ENCODE measurements around the gene TLR10. TPM values are rescaled to one million over a fixed set of nuclear protein-coding genes. Genes with fewer than 3 reads are reported as not detected.

Gene TLR10
- total and polyA plus RNA-seq, 2 donors (not counting 3 experiments of a cell fraction or from before 2014, with no cell fraction given), result not detected

DNA sequence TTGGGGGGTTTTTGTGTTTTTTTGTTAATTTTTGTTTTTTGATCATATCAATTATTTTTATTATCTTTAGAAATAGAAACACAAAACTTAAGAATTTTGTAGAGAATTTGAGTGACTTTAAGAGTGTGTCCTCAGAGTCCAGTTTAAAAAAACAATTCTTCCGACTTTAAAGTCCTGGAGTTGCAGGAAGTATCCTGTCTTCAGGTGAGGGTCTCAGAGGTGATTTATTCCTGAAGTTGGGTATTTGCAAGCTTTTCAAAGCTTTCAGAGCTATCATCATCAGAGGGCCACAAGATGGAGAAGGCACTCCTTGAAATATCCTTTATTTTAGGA, 23.0 kb downstream of the TLR10 start:
- intact Hi-C loops (cut with micrococcal nuclease) (loop anchor here (1.0 to 10.0 kb wide), 6 partner anchors 46 to 580 kb away; partner anchors contain the start of gene TLR6), dilution Hi-C loops (cut with MboI; ENCODE audit: extremely low pct_ligation_motif_present, low sequenced_read_pairs) (no loop called here)
- CTCF ChIA-PET, result interaction anchor here (0.6 to 7.2 kb wide), 51 partner anchors 10 to 691 kb away, joined by 3 to 95 read pairs (median 5); partner anchors contain the start of genes TLR1 and TLR10
- Histone ChIP-seq H3K9ac (replicated peaks; ENCODE audit: extremely low read depth, insufficient read depth, low read length) (no peak overlapping the region), H3K4me1 (ENCODE audit: control insufficient read depth, extremely low read depth, insufficient read depth, low read length) (no peaks in the 10 kb centered on the region), H2AFZ (ENCODE audit: low read depth, low read length) (no peak overlapping the region), H3K27ac (ENCODE audit: insufficient read depth, low read depth, low read length) (no peak overlapping the region), H3K9me3 (replicated peaks; ENCODE audit: control insufficient read depth, insufficient read depth, low read length) (no peaks in the 10 kb centered on the region), H3K4me2 (ENCODE audit: insufficient read depth, low read length) (no peak overlapping the region), H3K79me2 (ENCODE audit: control insufficient read depth, insufficient read depth, low read length) (no peaks in the 10 kb centered on the region), H4K20me1 (replicated peaks; ENCODE audit: control insufficient read depth, extremely low read depth, insufficient read depth, low read length) (no peaks in the 10 kb centered on the region), H3K9me1 (replicated peaks; ENCODE audit: control insufficient read depth, extremely low read depth, insufficient read depth, low read length) (no peaks in the 10 kb centered on the region), H3K4me3 (replicated peaks in 1 of 3; ENCODE audit: insufficient read depth in 1 of 3, low read depth in 1 of 3, low read length in 3 of 3) (no peak overlapping the region), H3K27me3 (ENCODE audit: control insufficient read depth in 2 of 2, insufficient read depth in 2 of 2, low read length in 2 of 2) (peaks cover 0 to 3% of the 10 kb centered on the region in 2 experiments), H3K36me3 (ENCODE audit: control insufficient read depth in 2 of 2, extremely low read depth in 1 of 2, insufficient read depth in 2 of 2, low read length in 2 of 2) (no peaks in the 10 kb centered on the region)
- POLR2A ChIA-PET, result no interaction called here
- TF ChIP-seq POLR2AphosphoS5 (IDR thresholded peaks at IDR 0.05; ENCODE audit: insufficient read depth, low read depth, low read length) (no peak), FOS (IDR thresholded peaks at IDR 0.05; ENCODE audit: borderline replicate concordance, insufficient read depth, low read length) (no peak), GATA2 (IDR thresholded peaks at IDR 0.05; ENCODE audit: insufficient read depth, insufficient read length, low read depth, low read length) (no peak), POLR2A (IDR thresholded peaks at IDR 0.05; ENCODE audit: low read depth, low read length) (no peak), JUN (IDR thresholded peaks at IDR 0.05; ENCODE audit: borderline replicate concordance, insufficient read depth, insufficient read length, low read depth) (no peak)
- TF ChIP-seq, protein P1, sequence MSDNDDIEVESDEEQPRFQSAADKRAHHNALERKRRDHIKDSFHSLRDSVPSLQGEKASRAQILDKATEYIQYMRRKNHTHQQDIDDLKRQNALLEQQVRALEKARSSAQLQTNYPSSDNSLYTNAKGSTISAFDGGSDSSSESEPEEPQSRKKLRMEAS (IDR thresholded peaks at IDR 0.05; ENCODE audit: insufficient read depth, insufficient read length), result no peak
- DNase-seq (ENCODE audit: low read depth, low spot score) (no peak), FAIRE-seq (no peak)
- BruUV-seq (replicated peaks), result no TSS peak

DNA sequence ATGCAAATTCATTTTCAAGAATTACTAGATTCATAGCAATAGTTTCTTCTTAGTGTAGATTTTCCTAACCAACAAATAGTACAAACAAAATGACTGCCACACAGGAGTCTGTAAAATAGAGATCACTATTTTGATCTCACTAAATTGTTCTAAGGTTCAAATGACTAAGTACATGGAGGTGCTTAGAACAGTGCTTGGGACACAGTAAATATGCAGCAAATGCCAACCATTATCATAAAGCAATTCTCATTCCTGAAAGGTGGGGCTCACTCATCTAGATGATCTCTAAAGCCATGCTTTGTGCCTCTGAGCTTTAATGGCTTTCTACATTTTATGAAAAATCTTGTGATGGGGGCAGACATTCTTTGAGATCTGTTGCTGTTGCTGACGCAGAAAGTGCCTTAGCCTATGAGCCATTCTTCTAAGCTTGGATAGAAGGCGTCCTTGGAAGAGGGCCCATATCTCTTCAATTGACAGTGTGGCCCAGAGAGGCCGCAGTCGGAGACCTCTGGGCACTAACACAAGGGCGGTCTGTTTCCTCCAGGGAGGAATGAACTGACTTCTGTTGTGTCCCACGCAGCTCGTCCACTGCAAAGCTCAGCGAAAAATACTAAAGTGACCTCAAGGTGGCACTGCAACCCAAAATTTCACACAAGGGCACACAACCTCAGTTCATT, 23.5 kb downstream of the TLR10 start:
- Histone ChIP-seq H3K4me2 (ENCODE audit: insufficient read depth, low read length) (no peak overlapping the region), H3K4me3 (replicated peaks in 1 of 3; ENCODE audit: insufficient read depth in 1 of 3, low read depth in 1 of 3, low read length in 3 of 3) (no peak overlapping the region), H3K27me3 (ENCODE audit: control insufficient read depth in 2 of 2, insufficient read depth in 2 of 2, low read length in 2 of 2) (peaks cover 0 to 3% of the 10 kb centered on the region in 2 experiments), H3K27ac (ENCODE audit: insufficient read depth, low read depth, low read length) (no peak overlapping the region), H3K9ac (replicated peaks; ENCODE audit: extremely low read depth, insufficient read depth, low read length) (no peak overlapping the region), H4K20me1 (replicated peaks; ENCODE audit: control insufficient read depth, extremely low read depth, insufficient read depth, low read length) (no peaks in the 10 kb centered on the region), H3K79me2 (ENCODE audit: control insufficient read depth, insufficient read depth, low read length) (no peaks in the 10 kb centered on the region), H3K36me3 (ENCODE audit: control insufficient read depth in 2 of 2, extremely low read depth in 1 of 2, insufficient read depth in 2 of 2, low read length in 2 of 2) (no peaks in the 10 kb centered on the region), H3K4me1 (ENCODE audit: control insufficient read depth, extremely low read depth, insufficient read depth, low read length) (no peaks in the 10 kb centered on the region), H3K9me3 (replicated peaks; ENCODE audit: control insufficient read depth, insufficient read depth, low read length) (no peaks in the 10 kb centered on the region), H2AFZ (ENCODE audit: low read depth, low read length) (peak overlapping the region; percentile 66), H3K9me1 (replicated peaks; ENCODE audit: control insufficient read depth, extremely low read depth, insufficient read depth, low read length) (no peaks in the 10 kb centered on the region)
- TF ChIP-seq EZH2 (IDR thresholded peaks at IDR 0.05; ENCODE audit: borderline replicate concordance, low read depth, low read length, severe bottlenecking), result no peak
- TF ChIP-seq, protein P2, sequence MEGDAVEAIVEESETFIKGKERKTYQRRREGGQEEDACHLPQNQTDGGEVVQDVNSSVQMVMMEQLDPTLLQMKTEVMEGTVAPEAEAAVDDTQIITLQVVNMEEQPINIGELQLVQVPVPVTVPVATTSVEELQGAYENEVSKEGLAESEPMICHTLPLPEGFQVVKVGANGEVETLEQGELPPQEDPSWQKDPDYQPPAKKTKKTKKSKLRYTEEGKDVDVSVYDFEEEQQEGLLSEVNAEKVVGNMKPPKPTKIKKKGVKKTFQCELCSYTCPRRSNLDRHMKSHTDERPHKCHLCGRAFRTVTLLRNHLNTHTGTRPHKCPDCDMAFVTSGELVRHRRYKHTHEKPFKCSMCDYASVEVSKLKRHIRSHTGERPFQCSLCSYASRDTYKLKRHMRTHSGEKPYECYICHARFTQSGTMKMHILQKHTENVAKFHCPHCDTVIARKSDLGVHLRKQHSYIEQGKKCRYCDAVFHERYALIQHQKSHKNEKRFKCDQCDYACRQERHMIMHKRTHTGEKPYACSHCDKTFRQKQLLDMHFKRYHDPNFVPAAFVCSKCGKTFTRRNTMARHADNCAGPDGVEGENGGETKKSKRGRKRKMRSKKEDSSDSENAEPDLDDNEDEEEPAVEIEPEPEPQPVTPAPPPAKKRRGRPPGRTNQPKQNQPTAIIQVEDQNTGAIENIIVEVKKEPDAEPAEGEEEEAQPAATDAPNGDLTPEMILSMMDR (IDR thresholded peaks at IDR 0.05; ENCODE audit: extremely low read depth in 1 of 2, insufficient read depth in 1 of 2, low read depth in 1 of 2, low read length in 2 of 2), result peak; percentile 47 to 64
- intact Hi-C loops (cut with micrococcal nuclease), result loop anchor here (1.0 to 10.0 kb wide), 5 partner anchors 46 to 580 kb away; partner anchors contain the start of gene TLR6
- POLR2A ChIA-PET, result no interaction called here
- dilution Hi-C loops (cut with MboI; ENCODE audit: extremely low pct_ligation_motif_present, low sequenced_read_pairs), result no loop called here
- CTCF ChIA-PET, result interaction anchor here (0.5 to 7.2 kb wide), 56 partner anchors 9 to 690 kb away, joined by 3 to 95 read pairs (median 4); partner anchors contain the start of genes TLR1 and TLR10
- BruUV-seq (replicated peaks), result no TSS peak
- DNase-seq (ENCODE audit: low read depth, low spot score), result peak; percentile 64
- peak; percentile 88 for FAIRE-seq

Data from endothelial cell of umbilical vein (primary cell).